DOHH2 (cell line): Measurements from ENCODE around the gene PLXNB1.

ENCODE experiments used
- H3F3A ChIP-seq: fragments of 200-600 bp; sonication (generic), shearing (Covaris generic); 2 replicates; pipeline ENCODE4 v1.6.0; 2016; ENCODE audit warnings: antibody characterized with exemption, mild to moderate bottlenecking; ENCODE audit not compliant: control insufficient read depth, insufficient read depth
- H3K27ac ChIP-seq: fragments of 200-600 bp; sonication (generic); 2 replicates; pipeline ENCODE4 v1.5.1; 2014; ENCODE audit warnings: low read depth, mild to moderate bottlenecking, low read length, moderate library complexity
- H3K27me3 ChIP-seq: fragments of 200-600 bp; sonication (generic); 2 replicates; pipeline ENCODE4 v1.6.1; 2014; ENCODE audit warnings: mild to moderate bottlenecking, low read length, mixed read lengths; ENCODE audit not compliant: control insufficient read depth
- H3K36me3 ChIP-seq: fragments of 200-600 bp; sonication (generic); 2 replicates; pipeline ENCODE4 v1.6.1; 2014; ENCODE audit warnings: mild to moderate bottlenecking, low read length, moderate library complexity, mixed read lengths; ENCODE audit not compliant: control insufficient read depth
- H3K4me1 ChIP-seq: fragments of 200-600 bp; sonication (generic); 2 replicates; pipeline ENCODE4 v1.6.1; 2014; ENCODE audit warnings: mild to moderate bottlenecking, low read length, mixed read lengths; ENCODE audit not compliant: control insufficient read depth
- H3K4me2 ChIP-seq: fragments of 200-600 bp; sonication (generic); 2 replicates; pipeline ENCODE4 v1.6.0; 2014; ENCODE audit warnings: mild to moderate bottlenecking, low read length, moderate library complexity
- H3K4me3 ChIP-seq: fragments of 200-600 bp; sonication (generic); 2 replicates; pipeline ENCODE4 v1.5.1; 2014; ENCODE audit warnings: mild to moderate bottlenecking, low read length, mixed read lengths
- H3K79me2 ChIP-seq: fragments of 200-600 bp; sonication (generic); 2 replicates; pipeline ENCODE4 v1.6.1; 2014; ENCODE audit warnings: mild to moderate bottlenecking, low read length, mixed read lengths; ENCODE audit not compliant: control insufficient read depth
- H3K9me2 ChIP-seq: fragments of 200-600 bp; sonication (generic); replicated peaks from 2 replicates; pipeline ENCODE4 v1.6.1; 2014; ENCODE audit warnings: mild to moderate bottlenecking, low read length, mixed read lengths; ENCODE audit not compliant: control insufficient read depth
- H3K9me3 ChIP-seq: fragments of 200-600 bp; sonication (generic); 2 replicates; pipeline ENCODE4 v1.6.1; 2014; ENCODE audit warnings: antibody characterized with exemption, low read length, mixed read lengths; ENCODE audit not compliant: control insufficient read depth, insufficient read depth
- H4K20me1 ChIP-seq: fragments of 200-600 bp; sonication (generic); 2 replicates; pipeline ENCODE4 v1.6.0; 2014; ENCODE audit warnings: low read depth, mild to moderate bottlenecking, antibody characterized with exemption, low read length, moderate library complexity; ENCODE audit not compliant: control insufficient read depth, insufficient read depth
- EZH2phosphoT487 ChIP-seq: fragments of 200-600 bp; sonication (generic); IDR thresholded peaks from 2 replicates; pipeline ENCODE4 v1.6.1; 2017; ENCODE audit warnings: borderline replicate concordance, mild to moderate bottlenecking, antibody characterized with exemption, low read length, moderate library complexity, mixed read lengths
- TF ChIP-seq, protein P1 (sequence below): fragments of 200-600 bp; sonication (generic); IDR thresholded peaks from one replicate; pipeline ENCODE4 v1.5.1; 2014; ENCODE audit warnings: antibody characterized with exemption, mild to moderate bottlenecking, low read depth, low read length; ENCODE audit not compliant: poor library complexity, severe bottlenecking

The PLXNB1 gene

GRCh38 chr3:48477959-48478520 is 48.2 kb upstream of the PLXNB1 start:
- no peaks in the 10 kb centered on the region for H3K27me3 ChIP-seq
- TF ChIP-seq, protein P1, sequence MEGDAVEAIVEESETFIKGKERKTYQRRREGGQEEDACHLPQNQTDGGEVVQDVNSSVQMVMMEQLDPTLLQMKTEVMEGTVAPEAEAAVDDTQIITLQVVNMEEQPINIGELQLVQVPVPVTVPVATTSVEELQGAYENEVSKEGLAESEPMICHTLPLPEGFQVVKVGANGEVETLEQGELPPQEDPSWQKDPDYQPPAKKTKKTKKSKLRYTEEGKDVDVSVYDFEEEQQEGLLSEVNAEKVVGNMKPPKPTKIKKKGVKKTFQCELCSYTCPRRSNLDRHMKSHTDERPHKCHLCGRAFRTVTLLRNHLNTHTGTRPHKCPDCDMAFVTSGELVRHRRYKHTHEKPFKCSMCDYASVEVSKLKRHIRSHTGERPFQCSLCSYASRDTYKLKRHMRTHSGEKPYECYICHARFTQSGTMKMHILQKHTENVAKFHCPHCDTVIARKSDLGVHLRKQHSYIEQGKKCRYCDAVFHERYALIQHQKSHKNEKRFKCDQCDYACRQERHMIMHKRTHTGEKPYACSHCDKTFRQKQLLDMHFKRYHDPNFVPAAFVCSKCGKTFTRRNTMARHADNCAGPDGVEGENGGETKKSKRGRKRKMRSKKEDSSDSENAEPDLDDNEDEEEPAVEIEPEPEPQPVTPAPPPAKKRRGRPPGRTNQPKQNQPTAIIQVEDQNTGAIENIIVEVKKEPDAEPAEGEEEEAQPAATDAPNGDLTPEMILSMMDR: no peak
- no peak for TF ChIP-seq EZH2phosphoT487
- no peaks in the 10 kb centered on the region for H3K79me2 ChIP-seq
- H3K4me3 ChIP-seq: peak overlapping the region; percentile 54; the same call in 1 of the 2 replicates
- peaks cover 45% of the 10 kb centered on the region for H3K4me1 ChIP-seq
- H3K4me2 ChIP-seq: peak overlapping the region; percentile 84
- no peaks in the 10 kb centered on the region for H3K36me3 ChIP-seq
- no peaks in the 10 kb centered on the region for H3K9me2 ChIP-seq
- H3K27ac ChIP-seq: peak overlapping the region; percentile 4; the same call in 1 of the 2 replicates
- H4K20me1 ChIP-seq: no peaks in the 10 kb centered on the region
- peaks cover 5% of the 10 kb centered on the region; the same call in 1 of the 2 replicates for H3F3A ChIP-seq
- no peaks in the 10 kb centered on the region for H3K9me3 ChIP-seq

DNA sequence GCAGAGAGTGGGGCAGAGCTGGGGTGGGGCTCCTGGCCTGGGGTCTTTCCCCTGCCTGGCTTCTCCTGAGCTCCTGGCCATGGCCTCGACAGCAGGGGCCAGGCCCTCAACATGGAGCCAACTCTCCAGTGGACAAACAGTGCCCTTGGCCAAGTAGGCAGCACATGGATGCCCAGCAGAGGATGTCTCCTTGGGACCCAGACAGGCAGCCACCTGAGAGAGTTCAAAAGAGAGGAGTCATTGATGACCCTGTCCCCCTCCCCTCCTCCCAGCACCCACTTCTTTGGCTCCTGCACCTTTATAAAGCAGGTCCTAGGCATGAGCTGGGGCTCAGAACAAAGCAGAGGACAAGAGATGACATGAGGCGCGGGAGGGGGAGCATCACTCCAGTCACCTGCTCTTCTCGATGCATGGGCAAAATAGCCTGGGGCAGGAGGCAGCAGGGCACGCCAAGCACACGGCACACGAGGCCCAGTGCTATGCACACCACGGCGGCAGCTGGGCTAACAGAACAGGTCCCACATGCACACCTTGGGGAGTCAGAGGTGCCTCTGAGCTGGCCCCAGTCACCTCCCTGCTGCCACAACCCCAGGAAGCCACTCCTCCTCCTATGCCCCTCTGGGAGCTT is 46.7 kb upstream of the PLXNB1 start:
- H3K4me2 ChIP-seq: peak overlapping the region; percentile 18; the same call in 1 of the 2 replicates
- H3K27me3 ChIP-seq: no peaks in the 10 kb centered on the region
- no peaks in the 10 kb centered on the region for H3K9me2 ChIP-seq
- no peak overlapping the region for H3K27ac ChIP-seq
- H3F3A ChIP-seq: peaks cover 5% of the 10 kb centered on the region; the same call in 1 of the 2 replicates
- peaks cover 14% of the 10 kb centered on the region for H3K79me2 ChIP-seq
- no peak overlapping the region for H3K4me3 ChIP-seq
- TF ChIP-seq, protein P1: no peak
- TF ChIP-seq EZH2phosphoT487: no peak
- no peaks in the 10 kb centered on the region for H3K9me3 ChIP-seq
- H3K4me1 ChIP-seq: peaks cover 51% of the 10 kb centered on the region
- peaks cover 4% of the 10 kb centered on the region; the same call in 1 of the 2 replicates for H3K36me3 ChIP-seq
- no peaks in the 10 kb centered on the region for H4K20me1 ChIP-seq

DNA sequence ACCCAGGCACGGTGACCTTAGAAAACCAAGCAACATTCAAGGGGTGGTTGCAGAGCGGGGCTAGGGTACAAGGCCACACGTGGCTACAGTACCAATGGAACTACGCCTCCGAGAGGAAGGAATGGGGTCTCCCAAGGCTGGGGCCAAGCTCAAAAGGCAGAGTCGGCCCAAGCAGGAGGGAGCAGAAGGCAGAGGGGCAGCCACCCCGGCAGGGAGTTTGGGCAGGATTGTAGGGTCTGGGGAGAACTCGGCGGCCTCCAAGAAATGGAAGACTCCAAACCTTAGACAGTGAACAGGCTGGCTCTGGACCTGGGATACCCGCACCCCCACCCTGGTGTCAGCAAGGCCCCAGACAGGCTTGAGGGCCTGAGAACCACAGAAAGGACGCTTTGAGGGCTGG is 45.3 kb upstream of the PLXNB1 start:
- TF ChIP-seq EZH2phosphoT487: no peak
- TF ChIP-seq, protein P1: no peak
- no peak overlapping the region for H3K4me2 ChIP-seq
- no peaks in the 10 kb centered on the region for H4K20me1 ChIP-seq
- no peak overlapping the region for H3K27ac ChIP-seq
- H3K4me1 ChIP-seq: peaks cover 64% of the 10 kb centered on the region
- H3K36me3 ChIP-seq: peaks cover 12% of the 10 kb centered on the region
- H3F3A ChIP-seq: 0 out of 2 replicates have a peak, but pooled peaks cover 5% of the 10 kb centered on the region
- no peak overlapping the region for H3K4me3 ChIP-seq
- H3K9me2 ChIP-seq: no peaks in the 10 kb centered on the region
- H3K27me3 ChIP-seq: no peaks in the 10 kb centered on the region
- peaks cover 27% of the 10 kb centered on the region for H3K79me2 ChIP-seq
- H3K9me3 ChIP-seq: no peaks in the 10 kb centered on the region
